H9 (cell line): ENCODE measurements around the gene GCA. TPM values are rescaled to one million over a fixed set of nuclear protein-coding genes. Genes with fewer than 3 reads are reported as not detected.

ENCODE experiments used
- DNase-seq: peaks from one replicate; pipeline ENCODE4 v3.0.0-alpha.2; 2017
- H2AFZ ChIP-seq: one replicate; pipeline ENCODE4 v1.6.1; 2013; ENCODE audit warnings: mild to moderate bottlenecking, low read length, control low read depth, moderate library complexity
- H2AK5ac ChIP-seq: 2 replicates; pipeline ENCODE4 v1.6.1; 2013; ENCODE audit warnings: low read length, control low read depth, mixed read lengths; ENCODE audit not compliant: insufficient read length
- H2BK120ac ChIP-seq: one replicate; pipeline ENCODE4 v1.6.1; 2013; ENCODE audit warnings: low read depth, mild to moderate bottlenecking, low read length, control low read depth, inconsistent platforms; ENCODE audit not compliant: poor library complexity, severe bottlenecking
- H2BK12ac ChIP-seq: 2 replicates; pipeline ENCODE4 v1.6.1; 2013; ENCODE audit warnings: low read length, control low read depth, mixed read lengths, low read depth; ENCODE audit not compliant: insufficient read length
- H2BK15ac ChIP-seq: 2 replicates; pipeline ENCODE4 v1.6.1; 2013; ENCODE audit warnings: low read depth, low read length, control low read depth
- H2BK20ac ChIP-seq: one replicate; pipeline ENCODE4 v1.6.1; 2013; ENCODE audit warnings: low read depth, mild to moderate bottlenecking, low read length, control low read depth, inconsistent platforms; ENCODE audit not compliant: poor library complexity, severe bottlenecking
- H2BK5ac ChIP-seq: 2 replicates; pipeline ENCODE4 v1.6.1; 2013; ENCODE audit warnings: low read length, control low read depth, mixed read lengths; ENCODE audit not compliant: insufficient read length
- H3K14ac ChIP-seq: 2 replicates; pipeline ENCODE4 v1.6.1; 2013; ENCODE audit warnings: low read length, control low read depth; ENCODE audit not compliant: insufficient read depth
- H3K18ac ChIP-seq: 2 replicates; pipeline ENCODE4 v1.6.1; 2013; ENCODE audit warnings: low read depth, mild to moderate bottlenecking, mixed read lengths, low read length, control low read depth; ENCODE audit not compliant: insufficient read length
- H3K23ac ChIP-seq: 2 replicates; pipeline ENCODE4 v1.6.1; 2013; ENCODE audit warnings: low read length, control low read depth, mixed read lengths, low read depth; ENCODE audit not compliant: insufficient read length
- H3K23me2 ChIP-seq: 2 replicates; pipeline ENCODE4 v1.6.1; 2013; ENCODE audit warnings: low read depth, mild to moderate bottlenecking, mixed read lengths, low read length, control low read depth; ENCODE audit not compliant: insufficient read length, poor library complexity, severe bottlenecking
- H3K27ac ChIP-seq: 2 replicates; pipeline ENCODE4 v1.5.1; 2013; ENCODE audit warnings: low read length, control low read depth, mixed read lengths, low read depth; ENCODE audit not compliant: insufficient read length
- H3K27me3 ChIP-seq: 2 replicates; pipeline ENCODE4 v1.6.1; 2013; ENCODE audit warnings: low read length, control low read depth, inconsistent platforms; ENCODE audit not compliant: insufficient read depth
- H3K4ac ChIP-seq: 2 replicates; pipeline ENCODE4 v1.6.1; 2013; ENCODE audit warnings: low read depth, mild to moderate bottlenecking, control low read depth, inconsistent platforms, low read length, moderate library complexity
- H3K4me1 ChIP-seq: 2 replicates; pipeline ENCODE4 v1.6.1; 2013; ENCODE audit warnings: low read length, control low read depth, inconsistent platforms; ENCODE audit not compliant: insufficient read depth
- H3K4me2 ChIP-seq: 2 replicates; pipeline ENCODE4 v1.6.1; 2013; ENCODE audit warnings: low read length, control low read depth, mixed read lengths; ENCODE audit not compliant: insufficient read length, insufficient read depth
- H3K56ac ChIP-seq: 2 replicates; pipeline ENCODE4 v1.6.1; 2013; ENCODE audit warnings: low read depth, mild to moderate bottlenecking, mixed read lengths, low read length, control low read depth; ENCODE audit not compliant: insufficient read length
- H3K79me1 ChIP-seq: 2 replicates; pipeline ENCODE4 v1.6.1; 2013; ENCODE audit warnings: low read depth, mild to moderate bottlenecking, moderate library complexity, low read length, control low read depth, inconsistent platforms; ENCODE audit not compliant: insufficient read depth, poor library complexity, severe bottlenecking
- H3K79me2 ChIP-seq: 2 replicates; pipeline ENCODE4 v1.6.1; 2013; ENCODE audit warnings: low read length, control low read depth, inconsistent platforms; ENCODE audit not compliant: insufficient read depth
- H3K9ac ChIP-seq: 2 replicates; pipeline ENCODE4 v1.6.1; 2013; ENCODE audit warnings: low read length, control low read depth, mixed read lengths; ENCODE audit not compliant: insufficient read length; ENCODE audit errors: extremely low read depth
- H3K9me3 ChIP-seq: one replicate; pipeline ENCODE4 v1.6.1; 2013; ENCODE audit warnings: low read depth, low read length, inconsistent platforms; ENCODE audit not compliant: control insufficient read depth
- H3T11ph ChIP-seq: one replicate; pipeline ENCODE4 v1.6.1; 2013; ENCODE audit warnings: mild to moderate bottlenecking, low read length, control low read depth, inconsistent platforms
- H4K20me1 ChIP-seq: one replicate; pipeline ENCODE4 v1.6.1; 2013; ENCODE audit not compliant: control insufficient read depth, insufficient read length, insufficient read depth
- H4K5ac ChIP-seq: 2 replicates; pipeline ENCODE4 v1.6.1; 2013; ENCODE audit warnings: low read depth, mild to moderate bottlenecking, mixed read lengths, low read length, control low read depth; ENCODE audit not compliant: insufficient read length
- H4K8ac ChIP-seq: replicated peaks from 2 replicates; pipeline ENCODE4 v1.6.1; 2013; ENCODE audit warnings: low read length, control low read depth, mixed read lengths, low read depth; ENCODE audit not compliant: insufficient read length
- H4K91ac ChIP-seq: 2 replicates; pipeline ENCODE4 v1.6.1; 2013; ENCODE audit warnings: low read depth, mild to moderate bottlenecking, moderate library complexity, mixed read lengths, low read length, control low read depth; ENCODE audit not compliant: insufficient read length
- H3K27ac Mint-ChIP-seq, 3 experiments: 2 replicates in 2 of 3; 3 replicates in 1 of 3; pipeline ENCODE4 v1.8.0; 2020 to 2021; ENCODE audit warnings: mixed read lengths in 3 of 3, mild to moderate bottlenecking in 1 of 3, moderate library complexity in 1 of 3
- H3K27me3 Mint-ChIP-seq: 2 replicates; pipeline ENCODE4 v1.8.0; 2021; ENCODE audit warnings: low read depth, mild to moderate bottlenecking, moderate library complexity, mixed read lengths
- H3K36me3 Mint-ChIP-seq, 3 experiments: 2 replicates in 2 of 3; 3 replicates in 1 of 3; pipeline ENCODE4 v1.8.0; 2020 to 2021; ENCODE audit warnings: low read depth in 3 of 3, mixed read lengths in 3 of 3; ENCODE audit not compliant: insufficient read depth in 1 of 3
- H3K4me1 Mint-ChIP-seq, 2 experiments: 2 replicates each; pipeline ENCODE4 v1.8.0; 2020; ENCODE audit warnings: mixed read lengths in 2 of 2
- H3K4me3 Mint-ChIP-seq, 2 experiments: 2 replicates in 1 of 2; 3 replicates in 1 of 2; pipeline ENCODE4 v1.8.0; 2020 to 2021; ENCODE audit warnings: mild to moderate bottlenecking in 2 of 2, mixed read lengths in 2 of 2, moderate library complexity in 1 of 2
- H3K9me3 Mint-ChIP-seq, 2 experiments: 2 replicates in 1 of 2; 3 replicates in 1 of 2; pipeline ENCODE4 v1.8.0; 2020; ENCODE audit warnings: mild to moderate bottlenecking in 2 of 2, mixed read lengths in 2 of 2, moderate library complexity in 1 of 2
- WGBS: extraction: QIAGEN DNeasy Blood & Tissue Kit; methylation state at CpG from one replicate; pipeline ENCODE4 v1.1.7; 2013; ENCODE audit warnings: missing lambda C conversion rate, low lambda C conversion rate, mixed read lengths; ENCODE audit not compliant: insufficient read length; ENCODE audit errors: extremely low coverage; 5-methylcytosine and 5-hydroxymethylcytosine counted together
- total RNA-seq: library from RNA; stranded (reverse); gene quantifications from 2 replicates; pipeline ENCODE4 v1.2.1, GENCODE V29; 2021
- TF ChIP-seq, protein P1 (sequence below): fragments of 200-600 bp; sonication (generic); conservative IDR thresholded peaks from 3 replicates; pipeline ENCODE4 v1.8.0; 2021; ENCODE audit warnings: antibody characterized with exemption, mild to moderate bottlenecking

The GCA gene
- total RNA-seq, 1 experiment from 2014 or later, result 31.0 TPM

- Histone ChIP-seq H3K23ac (no peak overlapping the region), H2AK5ac (no peak overlapping the region), H3K4me1 (no peaks in the 10 kb centered on the region; the same call in 1 of the 2 replicates), H3K56ac (no peak overlapping the region), H3K23me2 (no peaks in the 10 kb centered on the region), H2BK20ac (no peak overlapping the region), H4K91ac (no peak overlapping the region), H2AFZ (no peak overlapping the region), H4K5ac (no peak overlapping the region), H3K9ac (no peak overlapping the region), H2BK120ac (no peak overlapping the region), H3T11ph (no peak overlapping the region), H3K79me2 (no peaks in the 10 kb centered on the region), H4K8ac (no peak overlapping the region), H3K14ac (no peak overlapping the region; the same call in 1 of the 2 replicates), H2BK5ac (no peak overlapping the region), H3K18ac (no peak overlapping the region), H3K27ac (no peak overlapping the region), H4K20me1 (no peaks in the 10 kb centered on the region), H2BK15ac (no peak overlapping the region), H3K27me3 (no peaks in the 10 kb centered on the region), H3K4me2 (no peak overlapping the region), H3K4ac (no peak overlapping the region), H2BK12ac (no peak overlapping the region), H3K9me3 (no peaks in the 10 kb centered on the region), H3K79me1 (no peaks in the 10 kb centered on the region)
- no peak overlapping the region for H3K4me3 Mint-ChIP-seq
- peak; percentile 30 for DNase-seq
- TF ChIP-seq, protein P1, sequence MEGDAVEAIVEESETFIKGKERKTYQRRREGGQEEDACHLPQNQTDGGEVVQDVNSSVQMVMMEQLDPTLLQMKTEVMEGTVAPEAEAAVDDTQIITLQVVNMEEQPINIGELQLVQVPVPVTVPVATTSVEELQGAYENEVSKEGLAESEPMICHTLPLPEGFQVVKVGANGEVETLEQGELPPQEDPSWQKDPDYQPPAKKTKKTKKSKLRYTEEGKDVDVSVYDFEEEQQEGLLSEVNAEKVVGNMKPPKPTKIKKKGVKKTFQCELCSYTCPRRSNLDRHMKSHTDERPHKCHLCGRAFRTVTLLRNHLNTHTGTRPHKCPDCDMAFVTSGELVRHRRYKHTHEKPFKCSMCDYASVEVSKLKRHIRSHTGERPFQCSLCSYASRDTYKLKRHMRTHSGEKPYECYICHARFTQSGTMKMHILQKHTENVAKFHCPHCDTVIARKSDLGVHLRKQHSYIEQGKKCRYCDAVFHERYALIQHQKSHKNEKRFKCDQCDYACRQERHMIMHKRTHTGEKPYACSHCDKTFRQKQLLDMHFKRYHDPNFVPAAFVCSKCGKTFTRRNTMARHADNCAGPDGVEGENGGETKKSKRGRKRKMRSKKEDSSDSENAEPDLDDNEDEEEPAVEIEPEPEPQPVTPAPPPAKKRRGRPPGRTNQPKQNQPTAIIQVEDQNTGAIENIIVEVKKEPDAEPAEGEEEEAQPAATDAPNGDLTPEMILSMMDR, result peak; percentile 78
- WGBS, result no CpG with 5 or more reads among the region's 5 CpGs
- H3K27me3 Mint-ChIP-seq, result no peaks in the 10 kb centered on the region
- H3K9me3 Mint-ChIP-seq, result peaks cover 2 to 7% of the 10 kb centered on the region in 2 experiments; a peak in 3 of 5 replicates
- peaks cover 0 to 5% (median 0%) of the 10 kb centered on the region in 3 experiments; a peak in 2 of 7 replicates for H3K36me3 Mint-ChIP-seq
- H3K27ac Mint-ChIP-seq, result no peak overlapping the region; a peak in 1 of 7 replicates
- peaks cover 5% of the 10 kb centered on the region in 2 experiments for H3K4me1 Mint-ChIP-seq
Observed at GRCh38 chr2:162327134-162327769, 16.7 kb upstream of the GCA start.
